BE2C (cell line): ENCODE measurements around the gene CKMT2.
A peak's percentile ranks its signal among the peaks of the same experiment; 100 is the strongest.

Experiments used
- DNase-seq: peaks from one replicate; pipeline ENCODE4 v3.0.0-alpha.2; 2020
- H3K27me3 ChIP-seq: fragments of 250-450 bp; sonication (Bioruptor Pico); 2 replicates; pipeline ENCODE4 v1.5.1; 2020; ENCODE audit warnings: mild to moderate bottlenecking
- H3K36me3 ChIP-seq: fragments of 250-450 bp; sonication (Bioruptor Pico); 2 replicates; pipeline ENCODE4 v1.5.1; 2020; ENCODE audit warnings: mild to moderate bottlenecking
- H3K4me1 ChIP-seq: fragments of 250-450 bp; sonication (Bioruptor Pico); 2 replicates; pipeline ENCODE4 v1.5.1; 2020
- H3K4me3 ChIP-seq: 2 replicates; pipeline ENCODE4 v1.5.1; 2011; ENCODE audit warnings: low read depth, low read length
- H3K9me3 ChIP-seq: fragments of 250-450 bp; sonication (Bioruptor Pico); 2 replicates; pipeline ENCODE4 v1.5.1; 2020
- TF ChIP-seq, protein P1 (sequence below): IDR thresholded peaks from 2 replicates; pipeline ENCODE4 v1.5.1; 2012; ENCODE audit warnings: mild to moderate bottlenecking, low read depth, low read length

CKMT2 gene

DNA sequence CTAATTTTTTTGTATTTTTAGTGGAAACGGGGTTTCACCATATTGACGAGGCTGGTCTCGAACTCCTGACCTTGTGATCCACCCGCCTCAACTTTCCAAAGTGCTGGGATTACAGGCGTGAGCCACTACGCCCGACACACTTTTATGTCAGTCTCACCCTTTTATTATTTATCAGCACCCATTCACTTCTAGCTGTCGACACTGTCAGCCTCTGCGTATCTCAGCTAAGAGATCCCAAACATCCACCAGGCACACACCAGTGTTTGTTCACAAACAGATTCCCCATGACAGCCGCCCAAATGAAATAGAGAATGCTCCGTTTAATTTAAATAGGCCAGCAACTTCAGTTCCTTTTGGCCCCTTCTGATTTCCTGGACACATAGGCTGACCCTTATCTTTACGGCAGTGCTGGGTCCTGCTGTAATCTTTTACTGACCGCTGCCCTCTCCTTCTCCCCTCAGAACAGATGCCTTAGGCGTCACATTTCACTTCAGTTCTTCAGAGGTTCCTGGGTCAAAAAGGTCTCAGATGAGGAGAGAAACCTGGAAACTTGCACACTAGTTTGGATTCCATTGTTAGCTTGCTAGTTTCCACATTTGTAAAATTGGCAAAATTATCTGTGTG, 43.1 kb upstream of the CKMT2 start:
- Histone ChIP-seq H3K27me3 (no peaks in the 10 kb centered on the region), H3K4me3 (no peak overlapping the region), H3K9me3 (no peaks in the 10 kb centered on the region), H3K36me3 (no peaks in the 10 kb centered on the region), H3K4me1 (peaks cover 16% of the 10 kb centered on the region)
- DNase-seq = no peak
- TF ChIP-seq, protein P1, sequence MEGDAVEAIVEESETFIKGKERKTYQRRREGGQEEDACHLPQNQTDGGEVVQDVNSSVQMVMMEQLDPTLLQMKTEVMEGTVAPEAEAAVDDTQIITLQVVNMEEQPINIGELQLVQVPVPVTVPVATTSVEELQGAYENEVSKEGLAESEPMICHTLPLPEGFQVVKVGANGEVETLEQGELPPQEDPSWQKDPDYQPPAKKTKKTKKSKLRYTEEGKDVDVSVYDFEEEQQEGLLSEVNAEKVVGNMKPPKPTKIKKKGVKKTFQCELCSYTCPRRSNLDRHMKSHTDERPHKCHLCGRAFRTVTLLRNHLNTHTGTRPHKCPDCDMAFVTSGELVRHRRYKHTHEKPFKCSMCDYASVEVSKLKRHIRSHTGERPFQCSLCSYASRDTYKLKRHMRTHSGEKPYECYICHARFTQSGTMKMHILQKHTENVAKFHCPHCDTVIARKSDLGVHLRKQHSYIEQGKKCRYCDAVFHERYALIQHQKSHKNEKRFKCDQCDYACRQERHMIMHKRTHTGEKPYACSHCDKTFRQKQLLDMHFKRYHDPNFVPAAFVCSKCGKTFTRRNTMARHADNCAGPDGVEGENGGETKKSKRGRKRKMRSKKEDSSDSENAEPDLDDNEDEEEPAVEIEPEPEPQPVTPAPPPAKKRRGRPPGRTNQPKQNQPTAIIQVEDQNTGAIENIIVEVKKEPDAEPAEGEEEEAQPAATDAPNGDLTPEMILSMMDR = no peak

DNA sequence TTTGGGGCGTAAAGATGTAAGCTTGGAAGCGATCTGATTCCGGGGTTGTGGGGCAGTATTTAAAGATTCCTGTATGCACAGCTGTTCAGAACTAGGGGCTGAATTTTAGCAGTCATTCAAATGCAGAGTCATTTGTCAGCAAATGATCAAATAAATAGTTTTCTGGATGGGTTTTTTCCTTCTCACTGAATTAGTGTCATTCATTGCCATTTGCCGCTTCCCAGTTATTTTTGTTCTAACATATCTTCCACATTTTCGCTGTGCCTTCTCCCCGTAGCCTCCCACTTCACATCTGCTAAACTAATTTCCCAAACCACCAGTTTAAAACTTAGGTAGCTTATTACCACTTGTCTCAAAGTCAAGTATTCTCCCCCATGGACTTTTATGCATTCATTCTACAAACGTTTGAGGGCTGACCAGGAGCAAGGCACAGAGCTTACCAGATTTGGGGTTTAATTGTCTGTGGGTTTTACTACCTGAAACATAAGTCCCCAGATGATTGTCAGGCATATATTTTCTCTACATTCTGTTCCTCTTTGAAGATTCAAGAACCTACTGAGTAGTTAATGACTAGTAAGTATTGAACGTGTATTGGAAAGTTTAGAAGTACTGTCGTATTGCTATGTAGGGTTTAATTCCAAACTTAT, 41.3 kb upstream of the CKMT2 start:
- TF ChIP-seq, protein P1 = no peak

DNA sequence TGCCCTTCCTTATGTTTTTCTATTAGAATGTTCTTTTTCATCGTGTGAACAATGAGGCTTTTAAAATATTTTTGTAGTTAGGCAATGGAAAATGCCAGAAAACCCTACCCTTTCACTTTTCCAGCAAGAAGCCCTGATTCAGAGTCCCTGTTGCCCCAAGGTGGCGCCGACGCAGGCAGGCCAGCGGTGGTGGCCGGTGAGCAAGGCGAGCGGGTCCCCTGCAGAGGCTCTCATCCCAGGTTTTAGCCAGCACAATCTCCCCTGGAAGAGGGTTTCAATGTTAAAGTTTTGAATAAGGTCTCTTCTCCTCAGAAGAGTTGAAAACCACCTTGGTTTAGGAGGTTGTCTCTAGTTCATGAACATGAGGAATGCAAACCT, 40.8 kb upstream of the CKMT2 start:
- no peaks in the 10 kb centered on the region for H3K27me3 ChIP-seq
- TF ChIP-seq, protein P1 = peak; percentile 22; the same call in 1 of the 2 replicates
- H3K36me3 ChIP-seq = no peaks in the 10 kb centered on the region
- peaks cover 3% of the 10 kb centered on the region; the same call in 1 of the 2 replicates for H3K4me1 ChIP-seq
- H3K4me3 ChIP-seq = no peak overlapping the region
- DNase-seq = no peak
- H3K9me3 ChIP-seq = no peaks in the 10 kb centered on the region

More for the DNA sequence above, 41.3 kb upstream of the CKMT2 start:
- no peaks in the 10 kb centered on the region for H3K27me3 ChIP-seq
- no peak for DNase-seq
- H3K9me3 ChIP-seq = no peaks in the 10 kb centered on the region
- H3K4me1 ChIP-seq = peaks cover 3% of the 10 kb centered on the region; the same call in 1 of the 2 replicates
- H3K4me3 ChIP-seq = no peak overlapping the region
- H3K36me3 ChIP-seq = no peaks in the 10 kb centered on the region

GRCh38 chr5:81194633-81195334, 38.3 kb upstream of the CKMT2 start:
- Histone ChIP-seq H3K27me3 (no peaks in the 10 kb centered on the region), H3K36me3 (no peaks in the 10 kb centered on the region), H3K4me3 (peak overlapping the region; percentile 23), H3K4me1 (peaks cover 3% of the 10 kb centered on the region; the same call in 1 of the 2 replicates), H3K9me3 (no peaks in the 10 kb centered on the region)
- TF ChIP-seq, protein P1 = peak; percentile 97
- DNase-seq = peak; percentile 92

GRCh38 chr5:81195335-81195929, 37.7 kb upstream of the CKMT2 start:
- Histone ChIP-seq H3K4me3 (peak overlapping the region; percentile 23), H3K9me3 (no peaks in the 10 kb centered on the region), H3K27me3 (no peaks in the 10 kb centered on the region), H3K36me3 (no peaks in the 10 kb centered on the region), H3K4me1 (peaks cover 3% of the 10 kb centered on the region; the same call in 1 of the 2 replicates)
- DNase-seq = peak; percentile 37
- TF ChIP-seq, protein P1 = no peak
